Measurements from ENCODE around the gene DHX30. TPM values are rescaled to one million over a fixed set of nuclear protein-coding genes. Genes with fewer than 3 reads are reported as not detected.
"Not testable (repeated sequence)": the region's sequence is repeated elsewhere in the genome, so short reads cannot be mapped to it uniquely, and the experiment has no call there.

DHX30 gene, protein sequence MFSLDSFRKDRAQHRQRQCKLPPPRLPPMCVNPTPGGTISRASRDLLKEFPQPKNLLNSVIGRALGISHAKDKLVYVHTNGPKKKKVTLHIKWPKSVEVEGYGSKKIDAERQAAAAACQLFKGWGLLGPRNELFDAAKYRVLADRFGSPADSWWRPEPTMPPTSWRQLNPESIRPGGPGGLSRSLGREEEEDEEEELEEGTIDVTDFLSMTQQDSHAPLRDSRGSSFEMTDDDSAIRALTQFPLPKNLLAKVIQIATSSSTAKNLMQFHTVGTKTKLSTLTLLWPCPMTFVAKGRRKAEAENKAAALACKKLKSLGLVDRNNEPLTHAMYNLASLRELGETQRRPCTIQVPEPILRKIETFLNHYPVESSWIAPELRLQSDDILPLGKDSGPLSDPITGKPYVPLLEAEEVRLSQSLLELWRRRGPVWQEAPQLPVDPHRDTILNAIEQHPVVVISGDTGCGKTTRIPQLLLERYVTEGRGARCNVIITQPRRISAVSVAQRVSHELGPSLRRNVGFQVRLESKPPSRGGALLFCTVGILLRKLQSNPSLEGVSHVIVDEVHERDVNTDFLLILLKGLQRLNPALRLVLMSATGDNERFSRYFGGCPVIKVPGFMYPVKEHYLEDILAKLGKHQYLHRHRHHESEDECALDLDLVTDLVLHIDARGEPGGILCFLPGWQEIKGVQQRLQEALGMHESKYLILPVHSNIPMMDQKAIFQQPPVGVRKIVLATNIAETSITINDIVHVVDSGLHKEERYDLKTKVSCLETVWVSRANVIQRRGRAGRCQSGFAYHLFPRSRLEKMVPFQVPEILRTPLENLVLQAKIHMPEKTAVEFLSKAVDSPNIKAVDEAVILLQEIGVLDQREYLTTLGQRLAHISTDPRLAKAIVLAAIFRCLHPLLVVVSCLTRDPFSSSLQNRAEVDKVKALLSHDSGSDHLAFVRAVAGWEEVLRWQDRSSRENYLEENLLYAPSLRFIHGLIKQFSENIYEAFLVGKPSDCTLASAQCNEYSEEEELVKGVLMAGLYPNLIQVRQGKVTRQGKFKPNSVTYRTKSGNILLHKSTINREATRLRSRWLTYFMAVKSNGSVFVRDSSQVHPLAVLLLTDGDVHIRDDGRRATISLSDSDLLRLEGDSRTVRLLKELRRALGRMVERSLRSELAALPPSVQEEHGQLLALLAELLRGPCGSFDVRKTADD
- total RNA-seq = 10 to 100 TPM; 40.8 to 56.2 (median 50.1) TPM
- polyA plus RNA-seq = 10 to 100 TPM; 22.6 to 34.0 (median 26.2) TPM
- long read RNA-seq, donor 1, partial matches to known transcripts = 0 of 6 reads
- long read RNA-seq, donor 1, other reads (novel, unspliced or antisense) = 0 of 6 reads
- long read RNA-seq, donor 2, partial matches to known transcripts = 0 of 5 reads
- long read RNA-seq, donor 2, other reads (novel, unspliced or antisense) = 0 of 5 reads
- long read RNA-seq, donor 3, transcript DHX30-211 (4 exons, 1,464 nt) = major isoform, 5 of 13 reads
- long read RNA-seq, donor 3, partial matches to known transcripts = 7 of 13 reads
- long read RNA-seq, donor 3, other reads (novel, unspliced or antisense) = 0 of 13 reads
- long read RNA-seq, donor 4 = 0 reads
- long read RNA-seq, donor 5, partial matches to known transcripts = 5 of 11 reads
- long read RNA-seq, donor 5, other reads (novel, unspliced or antisense) = 0 of 11 reads
- long read RNA-seq, donor 6 = 0 reads
- long read RNA-seq, donor 7, full-length matches to known transcripts = 9 of 30 reads
- long read RNA-seq, donor 7, partial matches to known transcripts = 21 of 30 reads
- long read RNA-seq, donor 7, other reads (novel, unspliced or antisense) = 0 of 30 reads
- long read RNA-seq, donor 8, full-length matches to known transcripts = 9 of 36 reads
- long read RNA-seq, donor 8, partial matches to known transcripts = 27 of 36 reads
- long read RNA-seq, donor 8, other reads (novel, unspliced or antisense) = 0 of 36 reads
- long read RNA-seq, donor 9, transcript DHX30-211 (4 exons, 1,464 nt) = major isoform, 6 of 6 reads
- long read RNA-seq, donor 9, partial matches to known transcripts = 0 of 6 reads
- long read RNA-seq, donor 9, other reads (novel, unspliced or antisense) = 0 of 6 reads
- long read RNA-seq, donor 10, partial matches to known transcripts = 0 of 2 reads
- long read RNA-seq, donor 10, other reads (novel, unspliced or antisense) = 0 of 2 reads

DNA sequence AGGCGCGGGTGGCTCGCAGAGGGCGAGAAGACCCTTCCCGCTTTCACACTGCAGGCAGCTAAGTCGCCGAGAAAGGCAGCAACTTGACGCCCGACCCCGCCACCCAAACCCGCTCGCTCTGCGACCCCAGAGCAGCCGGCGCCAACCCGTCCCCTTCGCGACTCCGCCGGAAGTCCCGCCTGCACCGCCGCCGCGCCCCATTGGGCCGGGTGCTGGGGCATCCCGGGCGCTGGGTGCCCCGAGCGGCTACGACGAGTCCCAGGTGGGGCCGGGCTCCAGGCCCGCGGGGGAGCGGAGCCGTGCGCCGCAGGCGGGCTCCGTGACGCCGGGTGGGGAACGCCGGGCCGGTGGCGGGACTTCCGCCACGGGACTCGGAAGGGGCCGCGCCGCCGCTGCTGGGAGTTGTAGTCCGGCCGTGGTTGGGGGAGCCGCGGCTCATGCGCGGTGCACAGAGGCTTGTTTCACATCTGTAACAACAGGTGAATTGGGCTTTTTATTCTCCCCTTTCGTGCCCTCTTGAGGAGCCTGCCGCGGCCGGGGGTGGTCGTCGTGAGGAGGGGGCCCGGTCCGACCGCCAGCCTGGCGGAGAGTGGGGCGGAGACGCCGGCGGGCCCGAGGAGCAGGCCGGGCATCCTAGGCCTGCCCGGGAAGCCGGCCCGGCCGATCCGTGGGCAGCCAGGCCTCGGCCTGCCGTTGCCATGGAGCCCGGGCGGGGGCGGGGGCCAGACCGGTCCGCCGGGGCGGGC lies at the start of gene DHX30:
Gene DHX30 (plus strand): TSS at position 405 of the 746 bp plus-strand sequence. CDS start 7,546 bp downstream, outside the sequence.
- TF ChIP-seq POLR2A (IDR thresholded peaks at IDR 0.05) (no peak), POLR2AphosphoS5 (IDR thresholded peaks at IDR 0.05) (peak; percentile 14 to 74 (median 66))
- peaks cover 14 to 29% (median 24%) of the 10 kb centered on the region in 4 donors for H3K4me1 ChIP-seq
- H3K4me3 ChIP-seq = peak within 1 kb of the TSS; percentile 77 to 92 (median 84)
- 0% methylated on average over 43 to 90 of the region's 90 CpGs for WGBS, 5 donors
- intact Hi-C loops (cut with DNase I; ENCODE audit: low total_unique reads) = no loop called here
- H3K27ac ChIP-seq = peak within 1 kb of the TSS; percentile 98 to 99 (median 98)
- peaks cover 18 to 27% (median 27%) of the 10 kb centered on the region in 4 donors for H3K36me3 ChIP-seq
- peak; percentile 89 to 96 for DNase-seq
- no peaks in the 10 kb centered on the region for H3K9me3 ChIP-seq
- no peaks in the 10 kb centered on the region for H3K27me3 ChIP-seq

DNA sequence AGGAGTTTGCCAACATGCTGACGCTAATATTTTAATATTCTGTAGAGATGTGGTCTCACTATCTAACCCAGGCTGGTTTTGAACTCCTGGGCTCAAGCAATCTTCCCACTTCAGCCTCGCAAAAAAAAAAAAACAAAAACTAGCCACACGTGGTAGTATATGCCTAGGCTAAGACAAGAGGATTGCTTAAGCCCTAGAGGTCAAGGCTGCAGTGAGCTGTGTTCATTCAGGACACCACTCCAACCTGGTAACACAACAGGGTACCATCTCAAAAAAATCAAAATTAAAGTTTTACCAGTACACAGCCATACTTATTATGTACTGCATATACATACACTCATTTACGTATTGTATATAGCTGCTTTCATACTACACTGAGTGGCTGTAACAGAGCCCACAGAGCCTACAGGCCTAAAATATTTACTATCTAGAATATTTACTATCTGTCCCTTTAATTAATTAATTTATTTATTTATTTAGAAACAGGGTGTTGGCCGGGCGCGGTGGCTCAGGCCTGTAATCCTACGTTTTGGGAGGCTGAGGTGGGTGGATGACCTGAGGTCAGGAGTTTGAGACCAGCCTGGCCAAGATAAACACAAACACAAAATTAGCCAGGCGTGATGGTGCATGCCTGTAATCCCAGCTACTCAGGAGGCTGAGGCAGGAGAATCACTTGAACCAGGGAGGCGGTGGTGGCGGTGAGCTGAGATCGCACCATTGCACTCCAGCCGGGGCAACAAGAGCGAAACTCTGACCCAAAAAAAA lies 44.5 kb upstream of the DHX30 start:
- no peak for TF ChIP-seq POLR2AphosphoS5 (IDR thresholded peaks at IDR 0.05)
- TF ChIP-seq POLR2A (IDR thresholded peaks at IDR 0.05) = no peak
- TF ChIP-seq, protein P1, sequence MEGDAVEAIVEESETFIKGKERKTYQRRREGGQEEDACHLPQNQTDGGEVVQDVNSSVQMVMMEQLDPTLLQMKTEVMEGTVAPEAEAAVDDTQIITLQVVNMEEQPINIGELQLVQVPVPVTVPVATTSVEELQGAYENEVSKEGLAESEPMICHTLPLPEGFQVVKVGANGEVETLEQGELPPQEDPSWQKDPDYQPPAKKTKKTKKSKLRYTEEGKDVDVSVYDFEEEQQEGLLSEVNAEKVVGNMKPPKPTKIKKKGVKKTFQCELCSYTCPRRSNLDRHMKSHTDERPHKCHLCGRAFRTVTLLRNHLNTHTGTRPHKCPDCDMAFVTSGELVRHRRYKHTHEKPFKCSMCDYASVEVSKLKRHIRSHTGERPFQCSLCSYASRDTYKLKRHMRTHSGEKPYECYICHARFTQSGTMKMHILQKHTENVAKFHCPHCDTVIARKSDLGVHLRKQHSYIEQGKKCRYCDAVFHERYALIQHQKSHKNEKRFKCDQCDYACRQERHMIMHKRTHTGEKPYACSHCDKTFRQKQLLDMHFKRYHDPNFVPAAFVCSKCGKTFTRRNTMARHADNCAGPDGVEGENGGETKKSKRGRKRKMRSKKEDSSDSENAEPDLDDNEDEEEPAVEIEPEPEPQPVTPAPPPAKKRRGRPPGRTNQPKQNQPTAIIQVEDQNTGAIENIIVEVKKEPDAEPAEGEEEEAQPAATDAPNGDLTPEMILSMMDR (IDR thresholded peaks at IDR 0.05) = no peak
- TF ChIP-seq EP300 (IDR thresholded peaks at IDR 0.05) = no peak
- Histone ChIP-seq H3K36me3 (peaks cover 0 to 45% (median 29%) of the 10 kb centered on the region in 4 donors), H3K27me3 (no peaks in the 10 kb centered on the region), H3K4me3 (no peak overlapping the region), H3K27ac (no peak overlapping the region), H3K9me3 (no peaks in the 10 kb centered on the region), H3K4me1 (peaks cover 0 to 6% (median 0%) of the 10 kb centered on the region in 4 donors)
- WGBS, 5 donors = 77 to 85% (median 79%) methylated on average over 14 of the region's 14 CpGs
- DNase-seq = peak in 1 of 2 donors; percentile 20
- intact Hi-C loops (cut with DNase I; ENCODE audit: low total_unique reads) = no loop called here

DNA sequence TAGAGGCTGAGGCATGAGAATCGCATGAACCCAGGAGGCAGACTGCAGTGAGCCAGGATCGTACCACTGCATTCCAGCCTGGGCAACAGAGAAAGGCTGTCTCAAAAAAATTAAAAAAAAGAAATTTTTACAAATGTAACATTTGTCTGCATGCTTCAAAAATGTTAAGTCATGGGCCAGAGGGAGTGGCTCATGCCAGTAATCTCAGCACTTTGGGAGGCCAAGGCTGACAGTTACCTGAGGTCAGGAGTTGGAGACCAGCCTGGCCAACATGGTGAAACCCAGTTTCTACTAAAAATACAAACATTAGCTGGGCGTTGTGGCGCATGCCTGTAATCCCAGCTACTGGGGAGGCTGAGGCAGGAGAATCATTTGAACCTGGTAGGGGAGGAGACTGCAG lies 42.7 kb upstream of the DHX30 start:
- intact Hi-C loops (cut with DNase I; ENCODE audit: low total_unique reads); H3K4me1 ChIP-seq; H3K27ac ChIP-seq; H3K27me3 ChIP-seq; H3K9me3 ChIP-seq; H3K4me3 ChIP-seq: not testable (repeated sequence)
- 89 to 95% (median 92%) methylated on average over 4 of the region's 4 CpGs for WGBS, 5 donors
- H3K36me3 ChIP-seq = peaks cover 0 to 49% (median 35%) of the 10 kb centered on the region in 4 donors
- peak in 1 of 2 donors; percentile 9 for DNase-seq

DNA sequence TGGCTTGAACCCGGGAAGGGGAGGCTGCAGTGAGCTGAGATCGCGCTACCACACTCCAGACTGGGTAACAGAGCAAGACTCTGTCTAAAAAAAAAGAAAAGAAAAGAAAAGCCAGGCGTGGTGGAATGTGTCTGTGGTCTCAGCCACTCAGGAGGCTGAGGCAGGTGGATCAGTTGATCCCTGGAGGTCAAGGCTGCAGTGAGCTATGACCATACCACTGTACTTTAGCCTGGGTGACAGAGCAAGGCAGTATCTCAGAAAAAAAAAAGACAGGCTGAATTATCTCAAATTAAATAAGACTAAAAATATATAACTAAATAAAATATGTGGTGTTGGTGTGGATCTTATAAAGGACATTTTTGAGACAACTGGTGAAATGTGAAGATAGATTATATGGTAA lies 41.9 kb upstream of the DHX30 start:
- TF ChIP-seq EP300 (IDR thresholded peaks at IDR 0.05) (no peak), POLR2AphosphoS5 (IDR thresholded peaks at IDR 0.05) (no peak), POLR2A (IDR thresholded peaks at IDR 0.05) (no peak)
- TF ChIP-seq, protein P1 (IDR thresholded peaks at IDR 0.05) = no peak
- intact Hi-C loops (cut with DNase I; ENCODE audit: low total_unique reads) = no loop called here
- WGBS, 5 donors = 88 to 98% (median 96%) methylated on average over 4 of the region's 4 CpGs

More for the DNA sequence above, 41.9 kb upstream of the DHX30 start:
- Histone ChIP-seq H3K4me3 (no peak overlapping the region), H3K36me3 (peaks cover 0 to 49% (median 38%) of the 10 kb centered on the region in 4 donors), H3K27me3 (no peaks in the 10 kb centered on the region), H3K27ac (no peak overlapping the region), H3K4me1 (peaks cover 0 to 6% (median 0%) of the 10 kb centered on the region in 4 donors), H3K9me3 (no peaks in the 10 kb centered on the region)
- no peak for DNase-seq
